ENCODE results near the gene NR2F1-AS1.

NR2F1-AS1 gene

DNA sequence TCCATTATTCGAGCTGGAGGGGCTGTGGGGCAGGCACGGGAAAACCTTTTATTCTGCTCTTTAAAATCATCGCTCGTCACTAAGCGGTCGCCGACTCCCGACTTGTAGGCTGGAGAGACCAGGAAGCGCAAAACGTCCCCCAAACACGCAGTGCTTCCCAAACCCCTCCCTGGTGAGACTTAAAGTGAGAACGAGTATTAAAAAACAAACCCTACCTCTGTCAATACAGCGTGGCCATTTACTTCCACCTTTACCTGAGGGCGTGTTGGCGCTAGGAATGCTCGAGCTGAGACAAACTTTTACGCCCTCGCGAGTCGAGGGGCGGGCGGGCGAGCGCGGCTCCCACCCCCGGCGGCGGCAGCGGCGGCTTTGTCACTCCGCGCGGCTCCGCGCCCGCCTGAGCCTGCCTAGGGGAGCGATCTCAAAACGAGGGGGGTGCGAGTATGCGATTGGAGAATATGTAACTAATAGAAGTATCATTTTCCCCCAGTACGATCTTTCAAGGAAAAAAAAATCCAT is at the start of gene NR2F1-AS1:
TSS of gene NR2F1-AS1 (minus strand) at position 293 of the 519 bp plus-strand sequence.
- ChIA-PET CTCF (interaction anchor here (0.7 kb wide), 1 partner anchor 784 kb away, joined by 3 read pairs; no protein-coding TSS in a partner anchor), POLR2A (interaction anchor here (0.8 to 1.3 kb wide), 2 partner anchors 18 to 672 kb away, joined by 4 read pairs; no protein-coding TSS in a partner anchor)
- TF ChIP-seq TARDBP (IDR thresholded peaks at IDR 0.05): no peak
- TF ChIP-seq ELF4 (IDR thresholded peaks at IDR 0.05): no peak
- TF ChIP-seq, protein P1, sequence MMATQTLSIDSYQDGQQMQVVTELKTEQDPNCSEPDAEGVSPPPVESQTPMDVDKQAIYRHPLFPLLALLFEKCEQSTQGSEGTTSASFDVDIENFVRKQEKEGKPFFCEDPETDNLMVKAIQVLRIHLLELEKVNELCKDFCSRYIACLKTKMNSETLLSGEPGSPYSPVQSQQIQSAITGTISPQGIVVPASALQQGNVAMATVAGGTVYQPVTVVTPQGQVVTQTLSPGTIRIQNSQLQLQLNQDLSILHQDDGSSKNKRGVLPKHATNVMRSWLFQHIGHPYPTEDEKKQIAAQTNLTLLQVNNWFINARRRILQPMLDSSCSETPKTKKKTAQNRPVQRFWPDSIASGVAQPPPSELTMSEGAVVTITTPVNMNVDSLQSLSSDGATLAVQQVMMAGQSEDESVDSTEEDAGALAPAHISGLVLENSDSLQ (IDR thresholded peaks at IDR 0.05): no peak
- TF ChIP-seq HDGF (IDR thresholded peaks at IDR 0.05; ENCODE audit: borderline replicate concordance): no peak
- no peak for TF ChIP-seq ZNF384 (IDR thresholded peaks at IDR 0.05)
- no peak for TF ChIP-seq NFRKB (IDR thresholded peaks at IDR 0.05)
- TF ChIP-seq BHLHE40 (IDR thresholded peaks at IDR 0.05; ENCODE audit: borderline replicate concordance): no peak
- DNase-seq (ENCODE audit: extremely low spot score): no peak

DNA sequence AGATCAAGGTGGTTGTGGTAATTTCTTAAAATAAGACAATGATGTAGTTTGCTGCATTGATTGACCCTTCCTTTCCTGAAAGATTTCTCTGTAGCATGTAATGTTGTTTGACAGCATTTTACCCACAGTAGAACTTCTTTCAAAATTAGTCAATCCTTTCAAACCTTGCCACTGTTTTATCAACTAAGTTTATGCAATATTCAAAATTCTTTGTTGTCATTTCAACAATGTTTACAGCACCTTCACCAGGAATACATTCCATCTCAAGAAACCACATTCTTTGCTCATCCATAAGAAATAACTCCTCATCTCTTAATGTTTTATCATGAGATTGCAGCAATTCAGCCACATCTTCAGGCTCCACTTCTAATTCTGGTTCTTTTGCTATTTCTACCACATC is 45.8 kb upstream of the NR2F1-AS1 start:
- ChIA-PET CTCF (no interaction called here), POLR2A (no interaction called here)
- DNase-seq (ENCODE audit: extremely low spot score): no peak
- TF ChIP-seq BHLHE40 (IDR thresholded peaks at IDR 0.05; ENCODE audit: borderline replicate concordance) (no peak), ARNT (IDR thresholded peaks at IDR 0.05) (no peak), HDGF (IDR thresholded peaks at IDR 0.05; ENCODE audit: borderline replicate concordance) (no peak), FOXK2 (IDR thresholded peaks at IDR 0.05) (no peak), ELF4 (IDR thresholded peaks at IDR 0.05) (no peak), FOXA1 (IDR thresholded peaks at IDR 0.05) (no peak), LEF1 (IDR thresholded peaks at IDR 0.05; ENCODE audit: borderline replicate concordance) (no peak), FOXM1 (IDR thresholded peaks at IDR 0.05; ENCODE audit: borderline replicate concordance) (no peak), SP1 (IDR thresholded peaks at IDR 0.05) (no peak), NFRKB (IDR thresholded peaks at IDR 0.05) (no peak), ZNF384 (IDR thresholded peaks at IDR 0.05) (no peak)
- TF ChIP-seq, protein P1 (IDR thresholded peaks at IDR 0.05): no peak

DNA sequence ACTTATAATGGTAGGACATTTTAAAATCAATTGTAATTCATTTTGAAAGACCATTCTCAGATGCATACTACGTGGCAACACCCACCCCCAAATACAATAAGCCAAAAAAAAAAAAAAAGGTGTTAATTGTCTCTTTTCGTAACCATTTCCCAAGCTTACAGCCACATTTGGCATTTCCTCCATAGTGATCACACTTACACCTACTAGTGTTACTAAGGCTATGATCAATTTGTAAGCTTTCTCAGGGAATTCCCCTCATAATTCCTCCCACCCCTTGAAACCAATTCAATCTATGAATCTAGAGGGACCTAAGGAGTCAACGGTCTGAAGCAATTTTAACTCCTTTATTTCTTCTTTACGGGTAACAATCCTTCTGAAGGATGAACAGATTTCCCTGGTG is 42.1 kb upstream of the NR2F1-AS1 start:
- TF ChIP-seq CTBP1 (IDR thresholded peaks at IDR 0.05; ENCODE audit: borderline replicate concordance) (no peak), ARNT (IDR thresholded peaks at IDR 0.05) (no peak), FOXK2 (IDR thresholded peaks at IDR 0.05) (no peak), BHLHE40 (IDR thresholded peaks at IDR 0.05; ENCODE audit: borderline replicate concordance) (no peak), FOXA1 (IDR thresholded peaks at IDR 0.05) (no peak), TARDBP (IDR thresholded peaks at IDR 0.05) (no peak), SUZ12 (IDR thresholded peaks at IDR 0.05) (no peak), ELF4 (IDR thresholded peaks at IDR 0.05) (no peak), ZNF384 (IDR thresholded peaks at IDR 0.05) (no peak), SP1 (IDR thresholded peaks at IDR 0.05) (no peak), L3MBTL2 (conservative IDR thresholded peaks at IDR 0.05) (no peak), FOXM1 (IDR thresholded peaks at IDR 0.05; ENCODE audit: borderline replicate concordance) (no peak), HDGF (IDR thresholded peaks at IDR 0.05; ENCODE audit: borderline replicate concordance) (no peak), NFRKB (IDR thresholded peaks at IDR 0.05) (no peak), LEF1 (IDR thresholded peaks at IDR 0.05; ENCODE audit: borderline replicate concordance) (no peak)
- TF ChIP-seq, protein P1 (IDR thresholded peaks at IDR 0.05): no peak
- ChIA-PET CTCF (interaction anchor here (0.7 to 0.9 kb wide), 3 partner anchors 16 to 280 kb away, joined by 3 read pairs; no protein-coding TSS in a partner anchor), POLR2A (interaction anchor here (3.6 kb wide), 1 partner anchor 24 kb away, joined by 35 read pairs; no protein-coding TSS in a partner anchor)
- no peak for DNase-seq (ENCODE audit: extremely low spot score)

DNA sequence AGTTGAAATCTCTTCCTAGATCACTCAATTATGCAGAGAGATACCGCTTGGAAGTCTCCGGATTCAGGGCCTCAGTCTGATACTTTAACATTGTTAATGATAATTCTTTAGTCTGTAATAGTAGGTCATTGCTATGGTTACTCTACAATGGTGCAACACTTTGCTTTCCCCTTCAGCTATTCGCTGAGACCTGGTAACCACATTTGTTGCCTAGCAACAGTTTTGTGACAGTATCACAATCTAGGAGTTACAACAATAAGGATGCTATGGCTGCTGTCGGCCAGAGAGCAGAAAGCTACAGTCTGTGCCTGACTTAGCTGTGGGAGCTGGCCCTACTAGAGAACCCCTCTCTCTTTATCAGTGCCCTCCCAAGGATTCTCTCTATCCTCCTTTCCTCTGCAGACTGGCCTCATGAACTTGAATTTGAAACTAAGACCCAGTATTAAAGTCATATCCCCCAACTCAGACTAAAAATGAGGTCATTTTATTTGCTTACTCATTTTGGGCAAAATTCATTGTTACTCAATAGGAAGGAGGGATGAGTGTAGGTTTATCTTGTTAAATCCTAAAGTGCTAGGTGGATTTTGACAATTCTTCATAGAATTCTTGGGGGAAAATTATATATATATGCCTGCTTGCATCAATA is 41.3 kb upstream of the NR2F1-AS1 start:
- CTCF ChIA-PET: interaction anchor here (1.2 kb wide), 1 partner anchor 55 kb away, joined by 3 read pairs; no protein-coding TSS in a partner anchor
- DNase-seq (ENCODE audit: extremely low spot score): no peak
- POLR2A ChIA-PET: interaction anchor here (1.0 to 3.6 kb wide), 5 partner anchors 15 to 54 kb away, joined by 4 to 35 read pairs (median 19); partner anchors contain the start of gene NR2F1
- TF ChIP-seq BHLHE40 (IDR thresholded peaks at IDR 0.05; ENCODE audit: borderline replicate concordance) (no peak), LEF1 (IDR thresholded peaks at IDR 0.05; ENCODE audit: borderline replicate concordance) (no peak), ELF4 (IDR thresholded peaks at IDR 0.05) (no peak), SP1 (IDR thresholded peaks at IDR 0.05) (no peak), ARNT (IDR thresholded peaks at IDR 0.05) (no peak), NFRKB (IDR thresholded peaks at IDR 0.05) (no peak), TARDBP (IDR thresholded peaks at IDR 0.05) (no peak)

DNA sequence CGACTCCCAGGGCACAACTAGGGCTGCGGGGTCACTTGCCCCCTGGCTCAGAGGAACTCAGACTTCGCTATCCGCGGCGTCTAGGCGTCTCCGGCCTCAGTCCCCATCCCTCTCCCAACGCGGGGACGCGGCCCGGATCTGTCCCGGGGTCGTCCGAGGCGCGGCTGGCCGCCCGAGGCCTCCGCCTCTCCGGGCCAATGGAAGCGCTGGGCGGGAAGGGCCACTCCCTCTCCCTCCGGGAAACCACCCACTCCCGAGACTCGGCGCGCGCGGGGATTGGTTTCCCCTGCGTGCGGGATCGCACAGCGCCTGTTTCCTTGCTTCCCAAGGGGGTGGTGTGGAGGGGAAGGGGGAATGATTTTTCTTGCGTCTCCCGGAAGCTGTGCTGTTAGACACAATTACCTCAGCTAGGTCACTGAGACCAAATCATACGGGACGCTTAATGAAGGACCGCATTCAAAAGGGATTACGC is 40.3 kb upstream of the NR2F1-AS1 start:
- ChIA-PET CTCF (interaction anchor here (0.6 to 1.3 kb wide), 6 partner anchors 9 to 1116 kb away, joined by 3 read pairs; no protein-coding TSS in a partner anchor), POLR2A (interaction anchor here (0.9 to 3.6 kb wide), 14 partner anchors 10 to 180 kb away, joined by 3 to 35 read pairs (median 4); partner anchors contain the start of gene NR2F1)
- no peak for TF ChIP-seq BHLHE40 (IDR thresholded peaks at IDR 0.05; ENCODE audit: borderline replicate concordance)
- no peak for TF ChIP-seq FOXK2 (IDR thresholded peaks at IDR 0.05)
- no peak for TF ChIP-seq ELF4 (IDR thresholded peaks at IDR 0.05)
- no peak for TF ChIP-seq SP1 (IDR thresholded peaks at IDR 0.05)
- no peak for TF ChIP-seq LEF1 (IDR thresholded peaks at IDR 0.05; ENCODE audit: borderline replicate concordance)
- TF ChIP-seq, protein P1 (IDR thresholded peaks at IDR 0.05): no peak
- peak; percentile 32; the same call in 1 of the 2 replicates for TF ChIP-seq L3MBTL2 (conservative IDR thresholded peaks at IDR 0.05)
- no peak for TF ChIP-seq FOXM1 (IDR thresholded peaks at IDR 0.05; ENCODE audit: borderline replicate concordance)
- TF ChIP-seq CTBP1 (IDR thresholded peaks at IDR 0.05; ENCODE audit: borderline replicate concordance): peak; percentile 28; the same call in 1 of the 2 replicates
- no peak for TF ChIP-seq ZNF384 (IDR thresholded peaks at IDR 0.05)
- TF ChIP-seq FOXA1 (IDR thresholded peaks at IDR 0.05): no peak
- TF ChIP-seq ARNT (IDR thresholded peaks at IDR 0.05): no peak
- no peak for TF ChIP-seq NFRKB (IDR thresholded peaks at IDR 0.05)
- peak; percentile 96 for TF ChIP-seq TARDBP (IDR thresholded peaks at IDR 0.05)
- no peak for TF ChIP-seq HDGF (IDR thresholded peaks at IDR 0.05; ENCODE audit: borderline replicate concordance)
- TF ChIP-seq SUZ12 (IDR thresholded peaks at IDR 0.05): no peak
- peak; percentile 58 for DNase-seq (ENCODE audit: extremely low spot score)
